SKM-1 treated with dmso at 0.1 percent for 144 hours (cell line): ENCODE data around the gene ANAPC15.
"Not testable (repeated sequence)": the region's sequence is repeated elsewhere in the genome, so short reads cannot be mapped to it uniquely, and the experiment has no call there.

Experiments used
- DNase-seq: peaks from one replicate; lab custom pipeline; 2025; ENCODE audit not compliant: unreplicated experiment; lab: John Stamatoyannopoulos, UW

ANAPC15 gene

GRCh38 chr11:72112143-72112977, at the start of gene ANAPC15:
Gene ANAPC15 (minus strand): TSS chr11:72112695. CDS start chr11:72111276, 1,419 bp downstream.
- peak; percentile 99 for DNase-seq

GRCh38 chr11:72160319-72160718, 47.8 kb upstream of the ANAPC15 start:
- no peak for DNase-seq

- DNase-seq, result no peak
Measured at GRCh38 chr11:72157131-72157530, 44.6 kb upstream of the ANAPC15 start.

GRCh38 chr11:72155751-72156150, 43.3 kb upstream of the ANAPC15 start:
- no peak for DNase-seq

- no peak for DNase-seq
Measured at GRCh38 chr11:72154816-72155215, 42.3 kb upstream of the ANAPC15 start.

GRCh38 chr11:72153874-72154273, 41.4 kb upstream of the ANAPC15 start:
- not testable (repeated sequence) for DNase-seq

GRCh38 chr11:72150882-72151281, 38.4 kb upstream of the ANAPC15 start:
- no peak for DNase-seq

GRCh38 chr11:72146625-72147024, 34.1 kb upstream of the ANAPC15 start:
- DNase-seq, result no peak

- no peak for DNase-seq
Measured at GRCh38 chr11:72144807-72145565, 32.5 kb upstream of the ANAPC15 start.

GRCh38 chr11:72142543-72142942, 30.0 kb upstream of the ANAPC15 start:
- not testable (repeated sequence) for DNase-seq

GRCh38 chr11:72142086-72142485, 29.6 kb upstream of the ANAPC15 start:
- not testable (repeated sequence) for DNase-seq

GRCh38 chr11:72141066-72141465, 28.6 kb upstream of the ANAPC15 start:
- DNase-seq, result no peak

- DNase-seq, result no peak
Measured at GRCh38 chr11:72140661-72141060, 28.2 kb upstream of the ANAPC15 start.

- DNase-seq, result no peak
Measured at GRCh38 chr11:72139500-72139899, 27.0 kb upstream of the ANAPC15 start.

GRCh38 chr11:72138821-72139390, 26.4 kb upstream of the ANAPC15 start:
- no peak for DNase-seq

GRCh38 chr11:72136684-72137262, 24.3 kb upstream of the ANAPC15 start:
- no peak for DNase-seq

- no peak for DNase-seq
Measured at GRCh38 chr11:72135891-72136683, 23.6 kb upstream of the ANAPC15 start.

- peak; percentile 32 for DNase-seq
Measured at GRCh38 chr11:72135473-72135872, 23.0 kb upstream of the ANAPC15 start, which contains the start of gene FOLR3. Gene FOLR3 (plus strand): TSS chr11:72135725. CDS start chr11:72135953, 228 bp downstream.

- peak; percentile 15 for DNase-seq
Measured at GRCh38 chr11:72132646-72133045, 20.2 kb upstream of the ANAPC15 start.

- DNase-seq, result no peak
Measured at GRCh38 chr11:72129381-72129780, 16.9 kb upstream of the ANAPC15 start.
